ENCODE results near the gene FGD6.

- no peak for TF ChIP-seq POLR2AphosphoS5 (IDR thresholded peaks at IDR 0.05; ENCODE audit: insufficient read depth in 1 of 2, low read depth in 1 of 2)
- TF ChIP-seq CTCF (IDR thresholded peaks at IDR 0.05) = no peak
- TF ChIP-seq POLR2A (IDR thresholded peaks at IDR 0.05) = no peak
Measured at GRCh38 chr12:95146769-95147168, 70.5 kb downstream of the FGD6 start.
